GM18498 (cell line): ENCODE measurements around the gene TAMM41.
"Not testable (repeated sequence)": the region's sequence is repeated elsewhere in the genome, so short reads cannot be mapped to it uniquely, and the experiment has no call there.

Experiments
- ATAC-seq: cut with Tn5 transposase; IDR thresholded peaks from one replicate; pipeline ENCODE4 v1.9.1; 2021; ENCODE audit warnings: mild to moderate bottlenecking, moderate library complexity; ENCODE audit not compliant: unreplicated experiment

TAMM41 gene, protein sequence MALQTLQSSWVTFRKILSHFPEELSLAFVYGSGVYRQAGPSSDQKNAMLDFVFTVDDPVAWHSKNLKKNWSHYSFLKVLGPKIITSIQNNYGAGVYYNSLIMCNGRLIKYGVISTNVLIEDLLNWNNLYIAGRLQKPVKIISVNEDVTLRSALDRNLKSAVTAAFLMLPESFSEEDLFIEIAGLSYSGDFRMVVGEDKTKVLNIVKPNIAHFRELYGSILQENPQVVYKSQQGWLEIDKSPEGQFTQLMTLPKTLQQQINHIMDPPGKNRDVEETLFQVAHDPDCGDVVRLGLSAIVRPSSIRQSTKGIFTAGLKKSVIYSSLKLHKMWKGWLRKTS

DNA sequence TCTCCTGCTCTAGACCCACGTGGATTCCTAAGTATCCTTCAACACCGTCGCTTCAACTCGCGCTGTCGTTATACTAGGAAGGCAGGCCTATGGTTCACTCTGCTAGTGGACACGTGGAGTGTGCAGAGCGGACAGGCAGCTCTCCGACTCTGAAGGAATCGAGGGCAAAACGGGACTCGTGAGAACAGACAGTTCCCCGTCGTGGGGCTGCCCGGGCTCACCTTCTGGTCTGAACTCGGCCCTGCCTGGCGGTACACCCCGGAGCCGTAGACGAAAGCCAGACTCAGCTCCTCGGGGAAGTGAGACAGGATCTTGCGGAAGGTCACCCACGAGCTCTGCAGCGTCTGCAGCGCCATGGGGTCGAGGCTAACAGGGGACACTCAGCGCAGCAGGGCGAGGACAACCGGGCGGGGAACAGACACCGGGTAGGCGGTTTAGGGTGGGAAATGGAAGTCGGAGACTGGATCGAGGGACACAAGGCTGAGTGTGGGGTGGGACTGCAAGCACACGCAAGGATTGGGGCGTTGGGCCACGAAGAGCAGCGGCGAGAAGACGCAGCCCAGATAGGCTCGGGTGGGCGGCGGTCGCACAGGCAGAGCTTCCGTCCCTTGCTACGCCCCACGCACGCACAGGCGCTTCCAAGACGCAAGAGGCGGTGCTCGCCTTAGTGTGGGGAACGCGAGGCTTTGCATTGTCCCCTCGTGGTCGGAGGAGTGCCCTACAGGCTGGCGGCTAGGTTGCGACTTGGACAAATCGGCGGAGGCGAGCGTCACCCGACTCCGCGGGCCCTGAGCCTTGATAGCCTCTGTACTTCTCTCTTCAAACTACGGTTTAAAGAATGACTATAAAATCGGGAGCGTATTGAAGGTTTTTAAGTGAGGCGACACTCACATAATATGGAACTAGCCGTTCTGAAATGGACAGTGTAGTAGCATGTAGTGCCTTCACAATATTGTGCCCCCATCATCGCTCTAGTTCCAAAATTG, at the start of gene TAMM41:
Gene TAMM41, minus strand, starts transcription at position 605 of the 986 bp plus-strand sequence. Its CDS starts 249 bp downstream, at position 356.
- peak; percentile 100 for ATAC-seq

DNA sequence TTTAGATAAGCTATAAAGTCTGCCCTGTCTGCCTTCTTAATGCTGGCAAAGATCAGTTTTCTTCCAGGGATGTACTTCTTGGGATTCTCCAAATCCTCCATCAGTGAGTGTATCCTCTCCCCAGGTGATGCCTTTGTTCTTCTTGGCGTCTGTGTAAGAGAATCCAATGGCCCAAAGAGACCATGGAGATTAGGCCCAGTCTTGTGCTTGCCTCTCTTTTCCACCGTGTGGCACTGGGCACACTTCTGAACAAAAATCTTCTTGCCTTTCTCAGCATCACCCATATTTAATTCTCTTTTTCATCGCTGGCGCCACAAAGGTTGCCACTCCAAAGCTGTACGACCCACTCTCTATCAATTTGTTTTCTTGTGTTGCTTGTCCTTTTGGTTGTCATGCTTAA, 32.2 kb upstream of the TAMM41 start:
- no peak for ATAC-seq

DNA sequence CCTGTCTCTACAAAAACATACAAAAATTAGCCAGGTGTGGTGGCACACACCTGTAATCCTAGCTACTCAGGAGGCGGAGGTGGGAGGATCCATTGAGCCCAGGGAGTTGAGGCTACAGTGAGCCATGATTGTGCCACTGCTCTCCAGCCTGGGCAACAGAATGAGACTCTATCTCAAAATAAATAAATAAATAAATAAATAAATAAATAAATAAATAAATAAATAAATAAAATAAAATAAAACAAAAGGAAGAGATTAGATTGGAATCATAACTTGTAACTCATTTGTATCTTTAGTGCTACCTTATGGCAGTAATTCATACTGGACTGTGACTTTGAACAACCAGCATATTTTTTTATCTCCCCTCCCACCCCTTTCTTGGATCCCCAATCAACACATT, 28.0 kb upstream of the TAMM41 start:
- not testable (repeated sequence) for ATAC-seq

DNA sequence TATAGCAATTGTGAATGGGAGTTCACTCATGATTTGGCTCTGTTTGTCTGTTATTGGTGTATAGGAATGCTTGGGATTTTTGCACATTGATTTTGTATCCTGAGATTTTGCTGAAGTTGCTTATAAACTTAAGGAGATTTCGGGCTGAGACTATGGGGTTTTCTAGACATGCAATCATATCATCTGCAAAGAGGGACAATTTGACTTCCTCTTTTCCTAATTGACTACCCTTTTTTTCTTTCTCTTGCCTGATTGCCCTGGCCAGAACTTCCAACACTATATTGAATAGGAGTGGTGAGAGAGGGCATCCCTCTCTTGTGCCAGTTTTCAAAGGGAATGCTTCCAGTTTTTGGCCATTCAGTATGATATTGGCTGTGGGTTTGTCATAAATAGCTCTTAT, 17.1 kb upstream of the TAMM41 start:
- ATAC-seq, result not testable (repeated sequence)

DNA sequence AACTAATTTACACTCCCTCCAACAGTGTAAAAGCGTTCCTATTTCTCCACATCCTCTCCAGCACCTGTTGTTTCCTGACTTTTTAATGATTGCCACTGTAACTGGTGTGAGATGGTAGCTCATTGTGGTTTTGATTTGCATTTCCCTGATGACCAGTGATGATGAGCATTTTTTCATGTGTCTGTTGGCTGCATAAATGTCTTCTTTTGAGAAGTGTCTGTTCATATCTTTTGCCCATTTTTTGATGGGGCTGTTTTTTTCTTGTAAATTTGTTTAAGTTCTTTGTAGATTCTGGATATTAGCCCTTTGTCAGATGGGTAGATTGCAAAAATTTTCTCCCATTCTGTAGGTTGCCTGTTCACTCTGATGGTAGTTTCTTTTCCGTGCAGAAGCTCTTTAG, 15.9 kb upstream of the TAMM41 start:
- not testable (repeated sequence) for ATAC-seq

DNA sequence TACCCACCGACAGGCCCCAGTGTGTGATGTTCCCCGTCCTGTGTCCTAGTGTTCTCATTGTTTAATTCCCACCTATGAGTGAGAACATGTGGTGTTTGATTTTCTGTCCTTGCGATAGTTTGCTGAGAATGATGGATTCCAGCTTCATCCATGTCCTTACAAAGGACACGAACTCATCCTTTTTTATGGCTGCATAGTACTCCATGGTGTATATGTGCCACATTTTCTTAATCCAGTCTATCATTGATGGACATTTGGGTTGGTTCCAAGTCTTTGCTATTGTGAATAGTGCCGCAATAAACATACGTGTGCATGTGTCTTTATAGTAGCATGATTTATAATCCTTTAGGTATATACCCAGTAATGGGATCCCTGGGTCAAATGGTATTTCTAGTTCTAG, 15.5 kb upstream of the TAMM41 start:
- ATAC-seq, result not testable (repeated sequence)

DNA sequence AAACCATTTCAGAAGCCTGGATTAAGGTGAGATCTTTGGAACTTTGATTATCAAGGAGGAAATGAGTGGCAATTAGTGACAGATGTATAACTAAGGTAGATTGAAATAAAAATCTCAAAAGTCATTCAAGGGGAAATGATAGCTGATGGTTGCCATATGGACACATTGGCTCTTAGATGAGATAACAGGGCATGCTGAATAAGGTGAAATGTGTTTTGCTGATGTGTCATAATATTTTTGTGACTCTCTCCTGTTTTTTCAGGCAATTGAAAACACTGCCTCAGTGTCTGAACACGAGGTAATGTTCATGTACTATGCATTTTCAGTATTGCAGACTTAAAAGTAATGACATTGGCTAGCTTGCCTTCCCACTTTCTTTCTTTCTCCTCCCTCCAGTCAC, 13.5 kb upstream of the TAMM41 start:
- not testable (repeated sequence) for ATAC-seq

DNA sequence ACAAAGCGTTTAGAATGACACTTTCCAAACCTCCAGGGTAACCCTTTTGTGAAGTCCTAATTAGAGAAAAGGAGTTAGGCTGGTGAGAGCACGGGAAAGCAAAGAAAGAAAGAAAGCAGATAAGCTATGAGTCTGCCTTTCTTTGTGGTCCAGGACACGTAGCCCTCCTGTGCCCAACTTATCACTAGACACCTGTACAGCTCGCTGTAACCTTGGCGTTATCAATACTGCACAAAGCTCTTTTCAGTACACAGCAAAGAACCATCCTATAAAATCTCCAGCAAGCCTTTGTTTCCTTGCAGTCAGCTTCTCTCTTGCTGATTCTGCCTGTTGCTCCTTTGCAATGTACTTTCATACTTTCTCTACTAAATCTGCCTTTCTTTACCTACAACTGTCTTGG, 6.8 kb upstream of the TAMM41 start:
- ATAC-seq, result no peak

DNA sequence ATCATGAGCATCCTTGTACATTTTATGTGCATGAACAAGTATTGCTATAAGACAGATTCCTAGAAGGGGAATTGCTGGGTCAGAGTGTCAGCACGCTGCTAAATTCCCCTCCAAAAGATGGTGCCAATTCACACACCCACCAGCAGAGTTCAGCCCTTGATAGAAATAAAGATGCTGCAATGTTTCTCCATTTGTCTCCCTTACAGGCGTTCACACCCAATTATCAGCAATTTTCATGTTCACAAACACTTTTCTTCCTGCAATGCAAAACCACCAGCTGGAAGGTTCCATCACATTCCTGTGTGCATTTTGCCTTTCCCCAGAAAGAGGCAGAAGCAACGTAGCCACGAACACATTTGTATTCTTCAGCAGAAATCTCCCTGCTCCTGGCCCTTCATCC, 3.3 kb upstream of the TAMM41 start:
- no peak for ATAC-seq

DNA sequence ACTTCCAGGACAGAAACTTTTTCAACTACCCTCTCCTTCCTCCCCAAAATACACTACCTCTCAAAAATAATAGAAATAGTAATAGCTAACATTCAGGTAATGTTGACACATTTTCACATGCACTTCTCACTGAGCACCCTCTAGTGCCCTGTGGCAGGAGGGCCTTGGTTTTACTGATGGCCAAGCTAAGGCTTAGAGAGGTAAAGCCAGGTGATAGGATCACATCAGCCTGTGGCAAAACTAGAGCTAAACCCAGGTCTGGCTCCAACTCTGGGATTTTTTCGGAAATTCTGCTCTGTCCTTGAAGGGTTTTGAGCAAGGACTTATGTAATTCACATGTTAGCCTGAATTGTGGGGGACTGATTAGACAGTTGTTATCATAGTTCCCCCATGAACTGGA, 922 bp upstream of the TAMM41 start:
- no peak for ATAC-seq

DNA sequence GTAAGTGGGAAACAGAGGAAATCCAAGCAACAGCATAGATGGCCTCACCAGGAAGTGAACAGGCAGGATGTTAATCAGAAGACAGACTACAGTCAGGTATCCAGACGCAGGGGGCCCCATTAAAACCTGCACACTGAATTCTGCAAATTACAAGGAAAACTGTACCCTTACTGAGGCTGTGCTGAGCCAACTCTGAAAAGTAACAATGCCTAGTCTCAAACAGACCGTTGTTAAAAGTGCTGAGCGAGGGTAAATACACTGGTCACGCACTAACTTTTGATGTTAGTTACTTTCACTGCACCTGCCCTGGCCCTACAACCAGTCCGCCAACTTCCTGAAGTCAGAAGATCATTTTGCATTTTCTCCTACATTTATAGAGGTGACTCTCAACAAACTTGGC, 1.0 kb downstream of the TAMM41 start:
- ATAC-seq, result no peak

DNA sequence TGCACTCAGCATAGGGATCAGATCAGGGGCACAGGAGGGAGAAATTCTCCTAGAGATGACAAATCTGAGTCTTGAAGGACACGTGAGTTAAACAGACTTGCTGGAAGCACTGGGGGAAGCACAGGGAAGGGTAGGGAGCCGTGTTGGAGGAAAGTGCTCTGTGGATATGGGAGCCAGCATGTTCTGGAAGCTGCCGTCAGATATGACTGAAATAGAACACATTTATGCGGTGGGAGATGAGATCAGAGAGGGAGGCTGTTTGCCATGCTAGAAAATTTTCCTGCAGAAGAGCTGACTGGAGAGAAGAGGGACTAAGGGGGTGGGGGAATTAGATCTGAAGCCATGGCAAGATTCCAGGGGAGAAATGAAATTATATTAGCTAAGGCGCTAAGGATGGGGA, 1.8 kb downstream of the TAMM41 start:
- ATAC-seq, result no peak

DNA sequence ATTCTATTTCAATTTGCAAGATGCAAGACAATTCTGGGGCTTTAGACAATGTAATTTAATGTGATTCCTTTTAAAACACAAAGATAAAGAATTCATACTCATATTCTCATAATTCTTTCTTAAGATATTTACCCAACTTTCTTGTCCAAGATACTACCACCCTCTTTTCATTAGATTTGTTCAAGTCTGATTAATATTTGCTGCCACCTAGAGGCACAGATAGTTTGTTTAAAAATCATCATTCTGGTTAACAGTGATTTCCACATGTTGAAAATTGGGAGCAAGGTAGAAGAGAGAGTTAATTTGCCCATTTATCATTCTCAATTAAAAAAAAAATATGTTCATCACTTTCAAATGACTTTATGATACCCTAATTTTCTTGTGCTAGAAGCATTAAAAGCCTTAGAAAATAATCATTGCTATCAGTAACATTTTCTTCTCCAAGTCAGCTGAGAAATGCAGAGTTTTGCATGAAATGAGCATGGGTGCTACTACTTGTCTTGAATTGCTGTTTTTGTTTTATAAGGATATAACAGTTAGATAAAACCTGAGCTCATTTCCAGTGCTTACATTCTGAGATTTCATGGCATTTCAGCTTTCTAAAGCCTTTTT, 11.6 kb downstream of the TAMM41 start:
- no peak for ATAC-seq

DNA sequence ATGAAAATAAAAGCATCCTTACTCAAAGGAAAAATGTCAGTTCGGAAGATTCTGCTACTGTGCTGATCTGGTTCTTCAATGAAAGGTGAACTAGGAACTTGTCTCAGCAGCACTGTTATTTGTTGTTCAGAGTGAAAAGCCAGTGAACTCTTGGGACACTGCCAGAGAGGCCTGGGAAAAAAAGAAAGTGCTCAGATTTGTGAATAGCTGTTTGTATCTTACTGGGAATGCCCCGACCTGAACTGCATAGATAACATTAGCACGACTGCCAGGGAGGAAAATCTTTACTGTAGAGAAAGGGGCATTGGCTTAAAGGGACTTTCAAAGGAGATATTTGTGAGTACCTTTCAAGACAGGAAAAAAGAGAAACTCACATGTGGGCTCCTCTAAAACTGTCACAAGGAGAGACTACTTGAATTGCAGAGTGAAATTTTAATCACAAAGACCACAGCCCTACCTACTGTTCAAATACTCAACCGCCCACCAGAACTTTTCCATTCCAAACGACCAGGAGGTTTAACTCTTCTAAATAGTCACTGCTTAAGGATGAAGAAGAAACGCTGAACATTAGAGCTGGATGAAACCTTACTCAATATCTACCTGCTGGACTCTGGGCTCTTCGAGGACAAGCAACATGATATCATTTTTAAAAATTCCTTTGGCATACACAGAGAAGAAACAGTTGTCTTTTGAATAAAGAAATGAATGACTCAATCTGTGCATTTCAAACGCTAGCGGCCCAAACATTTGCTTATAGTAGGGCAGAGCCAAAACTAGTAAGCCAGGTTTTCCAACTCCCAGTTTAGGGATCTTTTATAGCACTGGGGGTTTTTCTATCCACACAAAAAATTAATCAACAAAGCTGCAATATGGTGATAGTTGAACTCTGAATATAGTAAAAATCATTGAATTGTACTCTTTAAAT, 13.4 kb downstream of the TAMM41 start:
- ATAC-seq, result no peak

DNA sequence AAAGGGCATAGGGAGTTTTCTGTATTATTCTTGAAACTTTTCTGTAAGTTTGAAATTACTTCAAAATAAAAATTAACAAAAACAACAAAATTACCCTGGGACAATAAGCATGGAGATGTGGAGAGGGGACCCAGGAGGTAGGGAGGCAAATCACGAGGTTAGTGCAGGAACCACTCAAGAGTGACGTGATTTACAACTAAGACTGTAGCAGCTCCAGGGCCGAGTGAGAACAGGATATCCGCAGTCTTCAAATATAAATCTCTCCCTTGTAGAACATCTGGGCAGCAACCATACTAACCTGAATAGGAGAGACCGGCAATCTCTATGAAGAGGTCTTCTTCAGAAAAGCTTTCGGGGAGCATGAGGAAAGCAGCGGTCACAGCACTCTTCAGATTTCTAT, 17.3 kb downstream of the TAMM41 start:
- ATAC-seq, result no peak

DNA sequence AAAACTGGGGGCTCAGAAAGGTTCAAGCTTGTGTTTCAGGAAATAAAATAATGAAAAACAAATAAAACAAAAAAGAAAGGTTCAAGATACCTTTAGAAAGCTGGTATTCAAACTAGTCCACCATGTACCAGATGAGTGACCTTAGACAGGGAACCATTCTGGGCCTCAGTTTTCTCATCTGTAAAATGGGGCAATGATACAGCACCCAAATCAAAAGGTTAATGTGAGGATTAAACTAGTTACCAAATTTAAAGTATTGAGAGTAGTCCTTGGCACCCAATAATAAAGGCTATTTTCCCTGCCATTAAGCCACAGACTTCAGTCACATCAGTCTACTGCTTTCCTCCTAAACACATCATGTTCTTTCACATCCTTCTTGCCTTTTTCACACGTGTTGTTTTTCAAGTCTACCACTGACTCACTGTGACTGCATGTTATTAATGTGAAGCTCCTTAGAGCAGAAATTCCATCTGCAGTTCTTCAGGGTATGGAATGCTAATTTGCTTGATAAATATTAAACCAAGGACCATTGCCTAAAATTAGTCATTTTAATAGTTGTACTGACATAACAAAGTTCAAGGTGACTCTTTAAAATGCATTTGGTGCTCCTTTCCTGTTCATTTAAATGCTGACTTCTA, 19.9 kb downstream of the TAMM41 start:
- no peak for ATAC-seq

DNA sequence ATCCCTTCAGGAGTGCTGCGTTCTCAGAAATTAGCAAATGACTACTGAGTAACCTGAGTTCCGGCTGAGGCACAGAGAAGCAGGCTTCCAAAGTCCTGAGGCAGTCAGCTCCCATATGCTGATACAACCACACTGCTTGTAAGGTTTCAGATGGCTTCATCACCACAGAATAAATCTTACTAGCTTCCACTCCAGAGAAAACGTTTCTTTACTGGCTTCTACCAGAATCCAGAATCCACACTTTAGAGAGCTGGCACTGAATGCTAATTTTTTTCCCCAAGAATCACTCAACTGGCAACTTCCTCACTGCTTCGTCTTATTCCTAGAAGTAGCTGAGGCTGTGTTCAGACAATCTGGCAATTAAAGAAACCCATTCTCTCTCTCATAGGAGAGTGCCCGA, 21.4 kb downstream of the TAMM41 start:
- ATAC-seq, result no peak

DNA sequence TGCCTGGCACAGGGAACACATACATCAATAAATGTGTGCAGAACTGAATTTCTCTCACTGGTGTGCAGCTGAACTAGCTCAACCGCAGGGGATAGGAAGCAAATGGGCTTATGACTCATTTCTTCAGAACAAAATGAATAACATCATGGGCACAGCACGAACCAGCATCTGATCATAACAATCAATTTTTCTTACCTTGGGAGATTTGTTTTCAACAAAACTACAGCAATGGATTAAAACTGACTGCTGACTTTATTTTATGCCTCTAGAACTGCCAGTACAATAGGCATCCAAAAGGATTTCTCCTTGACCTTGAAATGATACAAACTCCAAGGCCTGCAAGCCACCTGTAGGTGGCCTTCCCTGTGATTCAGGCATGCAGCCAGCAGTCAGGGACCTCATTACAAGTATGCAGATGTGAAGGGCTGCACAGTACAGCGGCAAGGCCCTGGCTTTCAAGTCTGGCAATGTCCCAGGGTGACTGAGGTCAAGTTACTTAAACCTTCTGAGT, 26.1 kb downstream of the TAMM41 start:
- ATAC-seq, result peak; percentile 65

DNA sequence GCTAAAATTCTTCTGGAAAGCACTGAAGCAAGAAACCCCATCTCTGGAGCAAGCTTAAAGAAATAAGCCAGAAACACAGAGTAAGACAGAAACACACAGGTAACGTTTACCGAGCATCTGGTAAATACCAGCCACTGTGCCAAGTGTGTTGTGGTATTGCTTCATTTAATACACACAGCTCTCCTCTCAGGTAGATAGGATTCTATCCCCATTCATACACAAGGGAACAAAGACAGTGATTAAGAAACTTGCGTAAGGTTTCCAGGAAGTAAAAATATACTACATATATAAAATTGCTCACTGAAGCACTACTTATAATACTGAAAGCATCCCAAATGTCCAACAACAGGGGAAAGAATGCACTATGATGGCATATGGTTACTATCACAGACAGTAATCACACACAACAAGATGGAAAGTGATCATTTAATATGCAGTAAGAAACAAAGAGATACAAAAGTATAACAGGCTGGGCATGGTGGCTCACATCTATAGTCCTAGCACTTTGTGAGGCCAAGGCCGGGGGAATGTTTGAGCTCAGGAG, 27.5 kb downstream of the TAMM41 start:
- ATAC-seq, result no peak
